C4-2B (cell line): ENCODE data around the gene ZFAND3.

ENCODE experiments used
- CTCF ChIP-seq: fragments of 450-650 bp; conservative IDR thresholded peaks from 2 replicates; pipeline ENCODE4 v1.5.1; 2017; ENCODE audit warnings: mild to moderate bottlenecking
- ZFX ChIP-seq: fragments of 450-650 bp; IDR thresholded peaks from 2 replicates; pipeline ENCODE4 v1.6.1; 2017

- TF ChIP-seq CTCF, result no peak
- no peak for TF ChIP-seq ZFX
Observed at GRCh38 chr6:38085031-38085430, 265.5 kb downstream of the ZFAND3 start.
